HepG2 (cell line): ENCODE data around the gene ARMC2. TPM values are rescaled to one million over a fixed set of nuclear protein-coding genes. Genes with fewer than 3 reads are reported as not detected.

Experiments
- ADNP ChIP-seq: sonication (generic); formaldehyde crosslinking; IDR thresholded peaks from 2 replicates; pipeline ENCODE4 v1.4.0; 2020; ENCODE audit warnings: missing genetic modification reagents
- E2F1 ChIP-seq: sonication (generic); formaldehyde crosslinking; IDR thresholded peaks from 2 replicates; pipeline ENCODE4 v1.5.0; 2020; ENCODE audit warnings: missing genetic modification reagents
- E2F2 ChIP-seq: sonication (generic); formaldehyde crosslinking; IDR thresholded peaks from 2 replicates; pipeline ENCODE4 v1.4.0; 2020; ENCODE audit warnings: missing genetic modification reagents, borderline replicate concordance
- EZH2 ChIP-seq: conservative IDR thresholded peaks from 2 replicates; pipeline ENCODE4 v1.6.1; 2012; ENCODE audit warnings: mild to moderate bottlenecking, low read depth, low read length, moderate library complexity
- FOXC1 ChIP-seq: sonication (generic); formaldehyde crosslinking; IDR thresholded peaks from 2 replicates; pipeline ENCODE4 v1.8.0; 2022; ENCODE audit warnings: mild to moderate bottlenecking, missing genetic modification reagents, borderline replicate concordance
- FUBP1 ChIP-seq: sonication (generic); formaldehyde crosslinking; IDR thresholded peaks from 2 replicates; pipeline ENCODE4 v1.5.1; 2020; ENCODE audit warnings: missing genetic modification reagents, mild to moderate bottlenecking, borderline replicate concordance
- GATA4 ChIP-seq: sonication (generic); IDR thresholded peaks from 2 replicates; pipeline ENCODE4 v1.6.1; 2016; ENCODE audit warnings: antibody characterized with exemption, low read depth, borderline replicate concordance
- MEIS2 ChIP-seq: sonication (generic); formaldehyde crosslinking; IDR thresholded peaks from 2 replicates; pipeline ENCODE4 v1.9.0; 2021; ENCODE audit warnings: mild to moderate bottlenecking, missing genetic modification reagents
- MIER2 ChIP-seq: IDR thresholded peaks from 2 replicates; pipeline ENCODE4 v1.6.1; 2016; ENCODE audit warnings: missing biosample characterization, missing genetic modification reagents
- MXD1 ChIP-seq: sonication (generic); formaldehyde crosslinking; IDR thresholded peaks from 2 replicates; pipeline ENCODE4 v1.4.0; 2020; ENCODE audit warnings: mild to moderate bottlenecking, missing genetic modification reagents
- NCOA5 ChIP-seq: sonication (generic); formaldehyde crosslinking; IDR thresholded peaks from 2 replicates; pipeline ENCODE4 v1.4.0; 2020; ENCODE audit warnings: missing genetic modification reagents
- TRIM24 ChIP-seq: sonication (generic); formaldehyde crosslinking; IDR thresholded peaks from 2 replicates; pipeline ENCODE4 v1.8.0; 2022; ENCODE audit warnings: mild to moderate bottlenecking, missing genetic modification reagents
- ZBTB49 ChIP-seq: sonication (generic); formaldehyde crosslinking; IDR thresholded peaks from 2 replicates; pipeline ENCODE4 v1.4.0; 2020; ENCODE audit warnings: missing genetic modification reagents, borderline replicate concordance
- ZNF207 ChIP-seq: fragments of 450-650 bp; IDR thresholded peaks from 2 replicates; pipeline ENCODE4 v1.6.1; 2016; ENCODE audit warnings: antibody characterized with exemption, borderline replicate concordance
- ZNF253 ChIP-seq: sonication (generic); formaldehyde crosslinking; IDR thresholded peaks from 2 replicates; pipeline ENCODE4 v1.8.0; 2022; ENCODE audit warnings: mild to moderate bottlenecking, missing genetic modification reagents, borderline replicate concordance
- ZNF460 ChIP-seq: sonication (generic); formaldehyde crosslinking; IDR thresholded peaks from 2 replicates; pipeline ENCODE4 v1.5.1; 2020; ENCODE audit warnings: missing genetic modification reagents, mild to moderate bottlenecking, borderline replicate concordance
- ZNF547 ChIP-seq: sonication (generic); formaldehyde crosslinking; IDR thresholded peaks from 2 replicates; pipeline ENCODE4 v1.5.1; 2020; ENCODE audit warnings: mild to moderate bottlenecking, missing genetic modification reagents
- ZNF580 ChIP-seq: IDR thresholded peaks from 2 replicates; pipeline ENCODE4 v1.6.1; 2016; ENCODE audit warnings: low read depth, borderline replicate concordance
- ZNF703 ChIP-seq: sonication (generic); formaldehyde crosslinking; IDR thresholded peaks from 2 replicates; pipeline ENCODE4 v1.5.1; 2020; ENCODE audit warnings: missing genetic modification reagents, mild to moderate bottlenecking, moderate library complexity, borderline replicate concordance
- ZNF720 ChIP-seq: sonication (generic); formaldehyde crosslinking; IDR thresholded peaks from 2 replicates; pipeline ENCODE4 v1.4.0; 2020; ENCODE audit warnings: missing genetic modification reagents
- ZNF780A ChIP-seq: sonication (generic); formaldehyde crosslinking; IDR thresholded peaks from 2 replicates; pipeline ENCODE4 v1.8.0; 2022; ENCODE audit warnings: mild to moderate bottlenecking, missing genetic modification reagents, moderate library complexity
- ZSCAN20 ChIP-seq: sonication (generic); formaldehyde crosslinking; IDR thresholded peaks from 2 replicates; pipeline ENCODE4 v1.4.0; 2020; ENCODE audit warnings: missing genetic modification reagents, mild to moderate bottlenecking, borderline replicate concordance
- polyA plus RNA-seq, 8 experiments: library from polyadenylated mRNA; depleted of rRNA in 3 of 8; stranded (reverse) in 7 of 8; unstranded in 1 of 8; fragments of >200 nt; fragmentation: Illumina TruSeq in 4 of 8; extraction: Trizol in 4 of 8; gene quantifications; 2 replicates each; pipeline versions ENCODE4 v1.2.1 to v1.2.3, GENCODE V29; 2011 to 2016; ENCODE audit warnings: low read depth in 4 of 8, missing spikeins in 1 of 8, mixed read lengths in 1 of 8; ENCODE audit not compliant: insufficient read depth in 1 of 8
- total RNA-seq, 5 experiments: library from RNA; depleted of rRNA; stranded (reverse); fragments of >200 nt; fragmentation: Illumina TruSeq; extraction: Trizol; gene quantifications; 2 replicates each; pipeline ENCODE4 v1.2.3, GENCODE V29; 2016; ENCODE audit warnings: low read depth in 1 of 5

ARMC2 gene
- total and polyA plus RNA-seq, 2 of the 13 experiments (the other 11 are each of a cell fraction or from before 2014, with no cell fraction given) = 1.4 to 3.2 TPM

GRCh38 chr6:108848116-108848868 lies at the start of gene ARMC2 (continued):
- TF ChIP-seq ZSCAN20 (CRISPR knock-in tag) (0 out of 2 replicates have a peak, but pooled peaks have one; percentile 15), ZNF580 (CRISPR knock-in tag) (no peak; the same call in 1 of the 2 replicates), ZNF460 (CRISPR knock-in tag) (no peak), EZH2 (no peak), ZNF253 (no peak), ZBTB49 (CRISPR knock-in tag) (no peak), TRIM24 (CRISPR knock-in tag) (no peak), NCOA5 (CRISPR knock-in tag) (no peak), ZNF547 (0 out of 2 replicates have a peak, but pooled peaks have one; percentile 59), ZNF780A (CRISPR knock-in tag) (peak; percentile 40; the same call in 1 of the 2 replicates), MXD1 (CRISPR knock-in tag) (peak; percentile 79; the same call in 1 of the 2 replicates), MIER2 (CRISPR knock-in tag) (no peak; the same call in 1 of the 2 replicates), MEIS2 (CRISPR knock-in tag) (no peak), FUBP1 (CRISPR knock-in tag) (no peak), FOXC1 (CRISPR knock-in tag) (no peak; the same call in 1 of the 2 replicates), E2F1 (peak; percentile 70; the same call in 1 of the 2 replicates), ADNP (no peak), ZNF720 (no peak), ZNF703 (no peak), GATA4 (peak; percentile 71; the same call in 1 of the 2 replicates), ZNF207 (no peak), E2F2 (CRISPR knock-in tag) (peak; percentile 28; the same call in 1 of the 2 replicates)
